HG03469 (cell line): ENCODE results near the gene MCEE.
"Not testable (repeated sequence)": the region's sequence is repeated elsewhere in the genome, so short reads cannot be mapped to it uniquely, and the experiment has no call there.

Experiments used
- ATAC-seq: cut with Tn5 transposase; IDR thresholded peaks from one replicate; pipeline ENCODE4 v1.9.1; 2021; ENCODE audit warnings: mild to moderate bottlenecking, moderate library complexity, moderate number of reproducible peaks; ENCODE audit not compliant: unreplicated experiment

MCEE gene

DNA sequence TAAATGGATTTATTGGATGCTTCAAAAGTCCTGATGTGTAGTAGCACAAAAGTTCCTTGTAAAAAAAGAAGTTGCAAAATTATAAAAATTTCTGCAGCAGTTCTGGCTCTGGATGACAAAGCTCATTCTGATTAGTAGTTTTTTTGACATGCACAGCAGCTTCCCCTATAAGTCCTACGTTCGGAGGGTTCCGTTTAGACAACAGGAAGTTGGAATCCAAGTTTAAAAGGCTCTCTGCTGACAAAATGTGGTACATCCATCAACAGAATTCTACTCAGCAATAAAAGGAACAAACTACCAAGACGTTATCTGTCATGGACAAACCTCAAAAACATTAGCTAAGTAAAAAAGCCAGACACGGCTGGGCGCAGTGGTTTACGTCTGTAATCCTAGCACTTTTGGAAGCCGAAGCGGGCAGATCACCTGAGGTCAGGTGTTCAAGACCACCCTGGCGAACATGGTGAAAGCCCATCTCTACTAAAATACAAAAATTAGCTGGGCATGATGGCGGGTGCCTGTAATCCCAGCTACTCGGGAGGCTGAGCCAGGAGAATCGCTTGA, 46.2 kb downstream of the MCEE start:
- not testable (repeated sequence) for ATAC-seq

GRCh38 chr2:71083297-71083696, 46.7 kb downstream of the MCEE start:
- not testable (repeated sequence) for ATAC-seq

DNA sequence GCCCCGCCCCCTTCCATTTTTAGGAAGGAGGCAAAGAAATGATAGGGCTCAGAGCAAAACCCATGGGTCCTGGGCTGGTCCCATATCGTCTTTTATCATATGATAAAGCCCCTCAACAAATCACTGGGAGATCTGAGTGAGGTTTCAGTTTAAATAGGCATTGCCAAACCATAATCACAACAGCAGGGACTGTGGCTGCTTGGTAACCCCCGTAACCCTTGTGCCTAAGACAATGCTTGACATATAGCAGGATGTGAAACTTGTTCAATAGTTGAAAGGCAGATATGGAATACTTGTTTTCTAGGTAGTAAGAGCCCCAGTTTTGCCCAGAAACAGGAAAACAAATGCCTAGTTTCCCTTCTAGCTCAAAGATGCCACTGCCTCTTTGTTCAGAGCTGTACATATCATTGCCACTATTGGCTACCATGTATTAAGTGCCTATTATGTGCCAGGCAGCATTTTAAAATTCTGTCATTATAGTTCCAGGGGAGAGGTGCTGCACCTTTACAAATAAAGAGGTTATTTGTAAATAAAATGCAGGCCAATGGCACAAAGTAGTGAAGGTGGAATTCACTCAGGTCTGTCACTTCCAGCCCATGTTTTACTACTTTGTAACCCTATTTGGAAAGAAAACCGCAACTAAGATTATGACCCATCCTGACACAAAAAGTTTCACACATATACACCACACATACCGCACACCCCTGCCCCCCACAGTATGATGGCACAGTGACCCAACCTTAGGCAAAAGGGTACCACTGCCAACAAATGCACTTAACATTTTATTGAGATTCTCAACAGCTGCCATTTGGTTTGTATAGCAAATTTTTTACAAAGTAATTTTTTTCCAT, 47.4 kb downstream of the MCEE start:
- ATAC-seq, result no peak

DNA sequence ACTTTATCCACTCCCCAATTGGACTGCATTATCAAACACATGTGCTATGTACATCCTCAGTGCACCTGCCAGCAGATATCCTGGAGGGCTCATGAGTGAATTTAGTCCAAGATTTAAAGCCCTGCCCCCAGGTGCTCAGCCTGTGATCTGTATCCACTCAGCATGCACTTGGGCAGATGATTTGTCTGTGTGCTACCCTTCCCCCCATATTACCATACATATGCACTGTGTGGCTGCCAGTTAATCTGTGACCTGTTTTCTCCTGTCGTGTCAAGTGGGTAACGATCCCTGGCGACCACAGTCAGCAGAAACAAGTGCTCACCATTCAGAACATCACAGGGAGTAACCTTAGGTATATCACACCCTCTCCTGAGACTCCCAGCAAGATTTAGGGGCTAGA, 51.4 kb downstream of the MCEE start:
- no peak for ATAC-seq

DNA sequence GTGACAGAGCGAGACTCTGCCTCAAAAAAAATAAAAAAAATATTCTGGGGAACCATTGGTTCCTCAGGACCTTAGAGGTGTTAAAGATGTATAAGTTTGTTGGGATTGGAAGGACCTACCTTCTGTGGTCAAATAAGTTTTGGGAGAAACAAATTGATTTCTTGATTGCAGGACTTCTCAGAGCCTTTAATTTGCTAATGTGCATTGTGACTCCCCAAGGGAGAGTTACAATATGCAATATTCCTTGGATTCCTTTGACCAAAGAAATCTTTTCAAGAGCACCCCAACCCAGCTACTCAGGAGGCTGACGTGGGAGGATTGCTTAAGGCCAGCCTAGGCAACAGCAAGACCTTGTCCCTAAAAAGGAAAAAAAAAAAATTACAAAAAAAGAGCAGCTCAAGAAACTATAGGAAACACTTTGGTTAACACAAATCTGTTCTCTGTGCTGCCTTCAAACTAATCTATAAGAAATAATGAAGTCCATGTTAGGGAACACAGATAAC, 55.1 kb downstream of the MCEE start:
- ATAC-seq, result no peak

DNA sequence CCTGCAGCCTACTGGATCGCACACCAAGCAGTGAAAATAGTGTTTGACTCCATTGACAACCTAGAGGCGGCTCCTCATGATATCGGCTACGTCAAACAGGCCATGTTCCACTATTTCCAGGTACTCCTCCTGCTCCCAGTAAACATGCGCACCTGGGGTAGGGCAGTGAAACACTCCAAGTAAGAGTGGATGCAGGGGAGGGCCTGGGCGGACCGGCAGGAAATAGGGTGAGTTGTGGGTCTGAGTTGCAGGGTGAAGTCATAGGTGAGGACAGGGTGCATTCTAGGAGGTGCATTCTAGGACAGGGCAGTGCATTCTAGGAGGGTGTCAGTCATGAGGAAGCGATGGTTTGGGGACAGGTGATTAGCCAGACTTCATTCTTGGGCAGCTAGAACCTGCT, 56.6 kb downstream of the MCEE start:
- ATAC-seq, result no peak

DNA sequence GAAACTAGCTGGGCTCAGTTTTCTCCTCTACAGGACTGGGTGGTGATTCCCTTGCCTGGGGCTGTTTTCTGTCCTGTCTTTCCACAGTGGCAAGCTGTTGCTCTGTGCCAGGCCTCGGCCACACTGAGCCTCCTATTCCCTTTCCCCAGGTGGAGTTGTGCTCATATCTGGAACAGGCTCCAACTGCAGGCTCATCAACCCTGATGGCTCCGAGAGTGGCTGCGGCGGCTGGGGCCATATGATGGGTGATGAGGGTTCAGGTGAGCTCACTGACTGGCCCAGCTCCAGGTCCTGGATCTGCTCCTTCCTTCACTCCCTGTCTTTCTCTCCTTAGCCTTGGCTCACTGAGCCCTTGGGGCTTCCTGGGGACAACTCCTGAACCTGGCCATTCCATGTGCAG, 57.5 kb downstream of the MCEE start:
- ATAC-seq, result no peak

GRCh38 chr2:71071681-71072398, 58.2 kb downstream of the MCEE start:
- peak; percentile 26 for ATAC-seq

GRCh38 chr2:71070294-71071093, 59.5 kb downstream of the MCEE start:
- ATAC-seq, result no peak

- ATAC-seq, result no peak
These were observed 60.7 kb downstream of the MCEE start for GRCh38 chr2:71069376-71069775.

- peak; percentile 31 for ATAC-seq
These were observed 61.6 kb downstream of the MCEE start, which contains the start of gene NAGK for GRCh38 chr2:71068218-71069035. Gene NAGK (plus strand): TSS chr2:71068648. CDS start chr2:71068684, 36 bp downstream.

DNA sequence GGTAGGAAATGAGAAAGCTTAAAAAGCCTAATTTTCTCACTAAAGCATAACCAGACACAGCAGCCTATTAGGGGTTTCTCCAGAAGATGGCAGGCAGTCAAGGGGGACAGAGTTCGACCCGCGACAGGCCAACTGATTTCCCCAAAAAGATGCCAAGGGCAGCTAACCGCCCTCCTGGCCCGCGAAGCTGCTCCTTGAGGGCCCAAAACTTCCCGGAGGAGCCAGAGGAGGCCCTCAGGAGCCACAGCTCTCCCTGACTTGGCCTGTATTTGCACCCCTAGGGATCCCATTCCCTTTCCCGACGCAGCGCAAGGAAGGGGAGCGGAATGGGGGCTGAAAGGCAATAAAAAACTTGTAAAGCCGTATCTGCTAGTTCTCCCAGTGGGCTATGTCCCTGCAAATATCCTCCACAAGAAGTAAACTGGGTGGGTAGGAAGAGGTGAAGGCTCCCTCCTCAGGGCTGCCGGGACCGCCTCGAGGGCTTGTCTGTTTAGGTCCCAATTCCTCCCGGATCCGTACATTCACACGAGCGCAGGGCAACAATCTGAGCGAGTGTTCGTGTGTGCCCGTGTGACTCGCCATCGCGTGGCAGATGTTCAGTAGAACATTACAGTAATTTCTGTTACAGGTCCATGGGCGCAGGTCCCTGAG, 62.3 kb downstream of the MCEE start:
- ATAC-seq, result peak; percentile 0

- ATAC-seq, result no peak
These were observed 63.2 kb downstream of the MCEE start for GRCh38 chr2:71066856-71067255.

GRCh38 chr2:71064754-71065621, 65.0 kb downstream of the MCEE start:
- ATAC-seq, result peak; percentile 17

DNA sequence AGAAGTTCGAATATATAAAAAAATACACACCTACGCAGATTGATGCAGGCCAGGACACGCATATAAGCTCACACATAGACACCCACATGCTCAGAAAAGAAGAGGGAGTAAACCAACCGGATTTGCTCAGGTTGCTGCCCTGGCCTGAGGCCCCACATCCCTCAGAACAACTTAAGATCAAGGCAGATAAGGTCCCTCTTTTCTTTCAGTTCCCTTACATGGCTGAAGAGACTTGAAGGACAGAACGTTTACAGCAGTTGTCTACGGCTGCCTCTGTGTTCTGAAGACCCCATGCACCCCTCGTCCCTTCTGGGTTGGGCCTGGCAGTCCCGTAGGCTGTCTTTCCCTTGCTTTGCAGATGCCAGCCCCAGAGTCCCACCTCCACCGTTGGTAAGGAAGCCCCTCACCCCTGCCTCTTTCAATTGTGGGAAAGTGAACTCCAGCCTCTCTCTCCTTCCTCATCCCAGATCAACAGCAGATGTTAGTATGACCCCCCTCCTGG, 65.9 kb downstream of the MCEE start:
- no peak for ATAC-seq

GRCh38 chr2:71063216-71063615, 66.8 kb downstream of the MCEE start:
- ATAC-seq, result no peak

- ATAC-seq, result no peak
These were observed 69.2 kb downstream of the MCEE start for GRCh38 chr2:71060871-71061270.

- ATAC-seq, result no peak
These were observed 69.8 kb downstream of the MCEE start for GRCh38 chr2:71060211-71060610.
